Pancreas (tissue), 10 donors: ENCODE data around the gene EPHB2. TPM values are rescaled to one million over a fixed set of nuclear protein-coding genes. Genes with fewer than 3 reads are reported as not detected.

Experiments used
- ATAC-seq, 4 donors: fragments of 200-7000 bp; cut with Tn5 transposase; one replicate each; pipeline versions ENCODE4 v1.8.0 to v1.9.1; 2020; ENCODE audit warnings: mild to moderate bottlenecking in 4 of 4, moderate library complexity in 4 of 4
- DNase-seq, 6 donors: peaks; one replicate each; pipeline ENCODE4 v3.0.0-alpha.2; 2020
- FAIRE-seq: peaks from 2 replicates; lab custom pipeline; 2012; peaks lifted over from hg19 to GRCh38; lab: Jason Lieb, UNC
- H3K27ac ChIP-seq, 4 donors: fragments of 200-600 bp; sonication (generic); 1 replicate in 3 of 4; 2 replicates in 1 of 4; pipeline versions ENCODE4 v1.5.0 to v1.8.0; 2020
- H3K27me3 ChIP-seq, 4 donors: fragments of 200-600 bp; one replicate each; pipeline ENCODE4 v1.8.0; 2021
- H3K36me3 ChIP-seq, 3 donors: fragments of 200-600 bp; sonication (generic) in 1 of 3; one replicate each; pipeline versions ENCODE4 v1.5.0 to v1.8.0; 2020 to 2021
- H3K4me1 ChIP-seq, 3 donors: fragments of 200-600 bp; one replicate each; pipeline ENCODE4 v1.8.0; 2021
- H3K4me3 ChIP-seq, 4 donors: fragments of 200-600 bp; sonication (generic) in 2 of 4; one replicate each; pipeline versions ENCODE4 v1.5.0 to v1.8.0; 2020 to 2021
- H3K9me3 ChIP-seq, 4 donors: fragments of 200-600 bp; one replicate each; pipeline ENCODE4 v1.8.0; 2021
- WGBS, 2 donors: extraction: QIAGEN DNeasy Blood & Tissue Kit; methylation state at CpG; one replicate each; pipeline ENCODE4 v1.1.7; 2013; 5-methylcytosine and 5-hydroxymethylcytosine counted together
- intact Hi-C, 3 donors: fragments of 100-400 bp; cut with DNase I; formaldehyde crosslinking; loops; one replicate each; pipeline versions ENCODE4 v1.11.1 to v1.14.2; 2022
- polyA plus RNA-seq, 2 donors: library from polyadenylated mRNA; stranded (reverse); fragments of 200-250 nt; gene quantifications; one replicate each; pipeline ENCODE4 v1.2.3, GENCODE V29; 2013
- total RNA-seq, 6 donors: library from RNA; stranded (reverse); fragmentation: NEBNext Ultra II Directional in 4 of 6; extraction: Animal tissue kit (Norgen Biotek cat#: 25700) in 4 of 6; gene quantifications; one replicate each; pipeline versions ENCODE4 v1.2.1 to v1.2.4, GENCODE V29; 2021 to 2023
- TF ChIP-seq, protein P1 (sequence below), 4 donors: fragments of 200-600 bp; sonication (generic) in 3 of 4; IDR thresholded peaks; one replicate each; pipeline versions ENCODE4 v1.5.0 to v1.8.0; 2021; ENCODE audit warnings: antibody characterized with exemption in 4 of 4
- donor health status: healthy with polysubstance abuse.
- donor health status: DM: no; HTN: no; CAD: no; lungs with moderate emphysema.
- donor health status: DM: no; HTN: no; CAD: no.
- donor health status: control.
- donor health status: control.
- donor health status: Bipolar disorder and iron deficiency.
- donor health status: DM: yes; HTN: yes; CAD: no.
- donor health status: DM: no; HTN: no; CAD: no.
- donor health status: DM: no; HTN: no; CAD: no.
- donor health status: DM: yes; HTN: yes; CAD: no.

Gene EPHB2
- total and polyA plus RNA-seq, 8 donors = 1.3 to 10.0 (median 4.4) TPM

GRCh38 chr1:22790232-22791008, 79.8 kb downstream of the EPHB2 start:
- H3K4me3 ChIP-seq = no peak overlapping the region
- no peaks in the 10 kb centered on the region for H3K9me3 ChIP-seq
- H3K36me3 ChIP-seq = no peaks in the 10 kb centered on the region
- intact Hi-C loops = no loop called here
- no peaks in the 10 kb centered on the region for H3K27me3 ChIP-seq
- no peak overlapping the region for H3K27ac ChIP-seq
- no peak for FAIRE-seq
- TF ChIP-seq, protein P1, sequence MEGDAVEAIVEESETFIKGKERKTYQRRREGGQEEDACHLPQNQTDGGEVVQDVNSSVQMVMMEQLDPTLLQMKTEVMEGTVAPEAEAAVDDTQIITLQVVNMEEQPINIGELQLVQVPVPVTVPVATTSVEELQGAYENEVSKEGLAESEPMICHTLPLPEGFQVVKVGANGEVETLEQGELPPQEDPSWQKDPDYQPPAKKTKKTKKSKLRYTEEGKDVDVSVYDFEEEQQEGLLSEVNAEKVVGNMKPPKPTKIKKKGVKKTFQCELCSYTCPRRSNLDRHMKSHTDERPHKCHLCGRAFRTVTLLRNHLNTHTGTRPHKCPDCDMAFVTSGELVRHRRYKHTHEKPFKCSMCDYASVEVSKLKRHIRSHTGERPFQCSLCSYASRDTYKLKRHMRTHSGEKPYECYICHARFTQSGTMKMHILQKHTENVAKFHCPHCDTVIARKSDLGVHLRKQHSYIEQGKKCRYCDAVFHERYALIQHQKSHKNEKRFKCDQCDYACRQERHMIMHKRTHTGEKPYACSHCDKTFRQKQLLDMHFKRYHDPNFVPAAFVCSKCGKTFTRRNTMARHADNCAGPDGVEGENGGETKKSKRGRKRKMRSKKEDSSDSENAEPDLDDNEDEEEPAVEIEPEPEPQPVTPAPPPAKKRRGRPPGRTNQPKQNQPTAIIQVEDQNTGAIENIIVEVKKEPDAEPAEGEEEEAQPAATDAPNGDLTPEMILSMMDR (IDR thresholded peaks at IDR 0.05) = no peak
- H3K4me1 ChIP-seq = peaks cover 8 to 16% (median 13%) of the 10 kb centered on the region in 3 donors
- DNase-seq = peak in 2 of 6 donors; percentile 30 to 48
- ATAC-seq = peak in 3 of 4 donors; percentile 36 to 76 (median 57)
- 16 to 17% methylated on average over 13 of the region's 13 CpGs for WGBS, 2 donors

DNA sequence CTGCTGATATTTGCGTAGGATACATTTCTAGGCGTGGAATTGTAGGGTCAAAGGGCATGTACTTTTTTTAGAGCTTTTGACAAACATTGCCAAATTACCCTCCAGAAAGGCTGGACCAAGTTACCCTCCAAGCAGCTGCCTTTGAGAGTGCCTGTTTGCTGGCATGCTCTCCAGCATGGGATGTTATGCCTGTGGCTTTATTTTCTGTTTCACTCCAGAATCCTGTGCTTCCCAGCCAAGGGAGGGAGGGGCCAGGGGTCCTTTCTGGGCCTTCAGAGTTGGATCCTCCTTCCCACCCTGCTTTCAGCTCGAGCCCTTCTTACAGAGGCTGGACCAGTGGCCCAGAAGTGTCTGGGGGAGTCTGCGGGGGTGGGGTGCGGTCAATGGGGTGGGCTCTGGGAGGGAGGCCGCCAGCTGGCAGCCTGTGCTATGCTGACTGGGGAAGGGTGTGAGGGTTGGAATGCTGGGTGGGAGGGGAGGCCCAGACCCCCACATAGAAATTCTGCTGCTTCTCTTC, 81.2 kb downstream of the EPHB2 start:
- ATAC-seq = no peak
- Histone ChIP-seq H3K9me3 (no peaks in the 10 kb centered on the region), H3K27ac (no peak overlapping the region), H3K36me3 (no peaks in the 10 kb centered on the region), H3K4me3 (no peak overlapping the region), H3K4me1 (peaks cover 8 to 16% (median 13%) of the 10 kb centered on the region in 3 donors), H3K27me3 (no peaks in the 10 kb centered on the region)
- no peak for FAIRE-seq
- no peak for DNase-seq
- intact Hi-C loops = no loop called here
- TF ChIP-seq, protein P1 (IDR thresholded peaks at IDR 0.05) = no peak
- WGBS, 2 donors = 76 to 78% methylated on average over 6 of the region's 6 CpGs

DNA sequence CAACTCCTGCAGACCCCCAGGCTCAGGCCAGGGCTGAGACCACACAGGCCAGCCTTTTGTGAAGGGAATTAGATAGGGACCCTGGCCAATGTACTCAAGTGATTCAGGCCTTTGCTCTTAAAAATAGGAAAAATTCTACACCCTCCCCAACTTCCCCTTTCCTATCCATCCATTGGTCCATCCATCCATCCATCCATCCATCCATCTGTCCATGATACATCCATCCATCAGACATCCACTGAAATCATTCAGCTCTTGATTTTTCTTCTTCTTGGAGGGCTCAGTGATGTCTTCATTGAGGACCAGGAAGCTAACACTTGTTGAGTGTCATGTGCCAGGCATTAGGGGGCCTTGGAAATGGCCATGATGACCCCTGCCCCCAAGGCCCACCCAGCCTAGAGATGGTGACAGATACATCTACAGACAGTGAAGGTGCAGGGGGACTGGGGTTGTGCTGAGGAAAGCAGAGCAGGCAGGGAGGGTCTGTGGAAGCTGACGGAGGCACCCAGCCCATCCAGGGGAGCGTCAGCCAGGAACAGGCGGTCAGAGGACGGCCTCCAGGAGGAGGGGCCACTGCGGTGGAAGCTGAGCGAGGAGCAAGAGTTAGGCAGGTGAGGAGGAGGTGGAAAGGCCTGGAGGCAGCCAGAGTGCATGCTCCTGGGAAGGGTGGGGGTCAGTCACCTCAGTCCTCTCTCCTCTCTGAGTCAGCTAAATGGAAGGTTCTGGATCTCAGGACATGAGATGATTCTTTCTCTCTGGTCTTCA, 81.9 kb downstream of the EPHB2 start:
- TF ChIP-seq, protein P1 (IDR thresholded peaks at IDR 0.05) = no peak
- no peaks in the 10 kb centered on the region for H3K36me3 ChIP-seq
- no peaks in the 10 kb centered on the region for H3K27me3 ChIP-seq
- intact Hi-C loops = no loop called here
- WGBS, 2 donors = 84 to 96% methylated on average over 6 of the region's 6 CpGs
- H3K9me3 ChIP-seq = no peaks in the 10 kb centered on the region
- ATAC-seq = no peak
- no peak overlapping the region for H3K4me3 ChIP-seq
- no peak for DNase-seq
- H3K4me1 ChIP-seq = peaks cover 8 to 16% (median 13%) of the 10 kb centered on the region in 3 donors
- no peak for FAIRE-seq
- H3K27ac ChIP-seq = no peak overlapping the region

- H3K27ac ChIP-seq = no peak overlapping the region
- no peaks in the 10 kb centered on the region for H3K27me3 ChIP-seq
- ATAC-seq (no peak), FAIRE-seq (no peak), DNase-seq (no peak)
- H3K9me3 ChIP-seq = no peaks in the 10 kb centered on the region
- no peak overlapping the region for H3K4me3 ChIP-seq
- intact Hi-C loops = no loop called here
- peaks cover 8 to 16% (median 13%) of the 10 kb centered on the region in 3 donors for H3K4me1 ChIP-seq
- H3K36me3 ChIP-seq = no peaks in the 10 kb centered on the region
- TF ChIP-seq, protein P1 (IDR thresholded peaks at IDR 0.05) = no peak
- WGBS, 2 donors = 97 to 98% methylated on average over 3 of the region's 3 CpGs
These were observed 83.0 kb downstream of the EPHB2 start for GRCh38 chr1:22793647-22794046.
